B cell (primary cell): ENCODE results near the gene PPEF2. TPM values are rescaled to one million over a fixed set of nuclear protein-coding genes. Genes with fewer than 3 reads are reported as not detected.

Source experiments
- ATAC-seq: fragments of 200-7000 bp; cut with Tn5 transposase; one replicate; pipeline ENCODE4 v1.10.0; 2021; ENCODE audit warnings: low read depth, mild to moderate bottlenecking, moderate number of reproducible peaks, moderate library complexity
- CTCF ChIA-PET: fragments of 350-600 bp; sonication (Branson Sonifier 250); formaldehyde crosslinking; loops from one replicate; lab custom pipeline; 2021; ENCODE audit warnings: antibody characterized with exemption, inconsistent platforms; lab: Charles Lee
- POLR2A ChIA-PET: fragments of 350-600 bp; sonication (Branson Sonifier 250); formaldehyde crosslinking; loops from one replicate; lab custom pipeline; 2021; ENCODE audit warnings: antibody characterized with exemption; lab: Charles Lee
- DNase-seq: peaks from one replicate; pipeline ENCODE4 v3.0.0; 2013
- H2AFZ ChIP-seq: 2 replicates; pipeline ENCODE4 v1.6.1; 2012; ENCODE audit warnings: mild to moderate bottlenecking, low read depth, low read length; ENCODE audit not compliant: insufficient read depth, poor library complexity, severe bottlenecking
- H3K27ac ChIP-seq, 2 donors: 1 replicate in 1 of 2; 2 replicates in 1 of 2; pipeline ENCODE4 v1.5.1; 2012 to 2013; ENCODE audit warnings: low read length in 2 of 2, mild to moderate bottlenecking in 2 of 2, moderate library complexity in 1 of 2
- H3K27me3 ChIP-seq, 4 experiments: fragments of 200-600 bp in 1 of 4; sonication (generic) in 1 of 4; replicated peaks in 1 of 4; 1 replicate in 2 of 4; 2 replicates in 2 of 4; pipeline versions ENCODE4 v1.6.1 to v1.7.0; 2013 to 2016; ENCODE audit warnings: low read length in 3 of 4, mild to moderate bottlenecking in 2 of 4, mixed read lengths in 1 of 4, moderate library complexity in 1 of 4; ENCODE audit not compliant: insufficient read depth in 4 of 4, control insufficient read depth in 3 of 4; ENCODE audit errors: control extremely low read depth in 1 of 4
- H3K36me3 ChIP-seq, 2 experiments: replicated peaks in 1 of 2; 1 replicate in 1 of 2; 2 replicates in 1 of 2; pipeline versions ENCODE4 v1.6.1 to v1.7.1; 2013; ENCODE audit warnings: low read length in 1 of 2; ENCODE audit not compliant: insufficient read depth in 2 of 2, control insufficient read depth in 1 of 2; ENCODE audit errors: control extremely low read depth in 1 of 2, extremely low read depth in 1 of 2
- H3K4me1 ChIP-seq, 2 donors: fragments of 200-600 bp in 1 of 2; sonication (generic) in 1 of 2; 1 replicate in 1 of 2; 2 replicates in 1 of 2; pipeline versions ENCODE4 v1.5.1 to v1.6.1; 2013 to 2017; ENCODE audit warnings: low read length in 2 of 2; ENCODE audit not compliant: control insufficient read depth in 2 of 2, insufficient read depth in 2 of 2
- H3K4me2 ChIP-seq: replicated peaks from 2 replicates; pipeline ENCODE3; 2012; ENCODE audit warnings: mild to moderate bottlenecking, low read depth, low read length; ENCODE audit not compliant: poor library complexity, severe bottlenecking
- H3K4me3 ChIP-seq, 5 experiments: fragments of 200-600 bp in 1 of 5; sonication (generic) in 1 of 5; 1 replicate in 3 of 5; 2 replicates in 2 of 5; pipeline versions ENCODE4 v1.5.1 to v1.7.0; 2011 to 2016; ENCODE audit warnings: low read length in 4 of 5, mild to moderate bottlenecking in 4 of 5, low read depth in 2 of 5, control low read depth in 1 of 5, moderate library complexity in 1 of 5; ENCODE audit not compliant: insufficient read depth in 1 of 5; ENCODE audit errors: control extremely low read depth in 1 of 5, extremely low read depth in 1 of 5
- H3K79me2 ChIP-seq: fragments of 200-600 bp; sonication (generic); one replicate; pipeline ENCODE4 v1.6.0; 2016; ENCODE audit warnings: low read length; ENCODE audit not compliant: control insufficient read depth, insufficient read depth
- H3K9ac ChIP-seq: fragments of 200-600 bp; sonication (generic); 2 replicates; pipeline ENCODE4 v1.6.1; 2017; ENCODE audit warnings: mild to moderate bottlenecking, low read length, moderate library complexity
- H3K9me3 ChIP-seq, 3 donors: one replicate each; pipeline versions ENCODE4 v1.6.1 to v1.7.1; 2013; ENCODE audit warnings: low read length in 2 of 3; ENCODE audit not compliant: control insufficient read depth in 2 of 3, insufficient read depth in 1 of 3; ENCODE audit errors: control extremely low read depth in 1 of 3
- H4K20me1 ChIP-seq: 2 replicates; pipeline ENCODE4 v1.6.0; 2012; ENCODE audit warnings: mild to moderate bottlenecking, low read length; ENCODE audit not compliant: insufficient read depth, control insufficient read depth, poor library complexity, severe bottlenecking
- H3K27ac Mint-ChIP-seq: one replicate; pipeline ENCODE4 v1.8.0; 2021; ENCODE audit warnings: mixed read lengths
- H3K27me3 Mint-ChIP-seq: one replicate; pipeline ENCODE4 v1.8.0; 2021; ENCODE audit warnings: mixed read lengths
- H3K4me1 Mint-ChIP-seq: one replicate; pipeline ENCODE4 v1.8.0; 2021; ENCODE audit warnings: mixed read lengths
- H3K4me3 Mint-ChIP-seq: one replicate; pipeline ENCODE4 v1.8.0; 2021; ENCODE audit warnings: mixed read lengths
- H3K9me3 Mint-ChIP-seq: one replicate; pipeline ENCODE4 v1.8.0; 2022; ENCODE audit warnings: mixed read lengths; ENCODE audit not compliant: insufficient read depth
- CTCF ChIP-seq: fragments of 200-600 bp; IDR thresholded peaks from one replicate; pipeline ENCODE4 v1.8.0; 2022; ENCODE audit warnings: antibody characterized with exemption, mild to moderate bottlenecking
- EZH2 ChIP-seq: IDR thresholded peaks from 2 replicates; pipeline ENCODE4 v1.6.1; 2012; ENCODE audit warnings: borderline replicate concordance, low read depth, mild to moderate bottlenecking, moderate library complexity, low read length; ENCODE audit not compliant: insufficient read depth, poor library complexity, severe bottlenecking
- WGBS: methylation state at CpG from one replicate; pipeline ENCODE4 v1.1.5; 2013; ENCODE audit warnings: missing lambda C conversion rate; ENCODE audit not compliant: insufficient coverage; 5-methylcytosine and 5-hydroxymethylcytosine counted together
- intact Hi-C: fragments of 100-400 bp; cut with micrococcal nuclease; formaldehyde crosslinking; loops from one replicate; pipeline ENCODE4 v1.10.0; 2022
- polyA plus RNA-seq: library from polyadenylated mRNA; depleted of rRNA; stranded (reverse); fragments of >200 nt; gene quantifications from 2 replicates; pipeline ENCODE4 v1.2.3, GENCODE V29; 2012
- total RNA-seq, 2 donors: library from RNA; stranded (reverse); fragments of 120-200 nt in 1 of 2; gene quantifications; 1 replicate in 1 of 2; 2 replicates in 1 of 2; pipeline versions ENCODE4 v1.2.3 to v1.2.4, GENCODE V29; 2013 to 2022

Gene PPEF2
- total and polyA plus RNA-seq, 2 donors (not counting 1 experiment from before 2014, with no cell fraction given), result 0.07 to 0.10 TPM

DNA sequence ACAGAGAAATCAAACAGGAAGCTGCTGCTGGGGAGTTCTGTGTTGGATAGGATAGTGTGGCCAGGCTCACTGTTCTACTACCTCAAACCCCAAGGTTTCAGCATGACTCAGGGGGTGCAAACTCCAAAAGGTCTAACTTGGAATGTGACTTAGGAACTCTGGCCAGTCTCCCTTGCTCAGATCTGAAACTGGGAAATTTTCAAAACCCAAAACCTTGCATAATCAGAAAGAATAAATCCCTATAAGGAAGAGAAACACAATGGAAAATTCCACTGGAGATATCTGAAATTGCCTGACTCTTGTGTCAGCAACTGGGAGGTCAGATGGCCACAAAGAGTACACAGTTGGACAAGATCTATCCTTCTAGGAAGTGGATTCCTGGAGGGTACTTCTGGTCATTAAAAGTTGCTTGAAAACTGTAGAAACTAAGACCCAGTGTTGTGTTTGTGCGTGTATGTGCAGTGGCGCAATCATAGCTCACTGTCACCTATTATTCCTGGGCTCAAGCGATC, 58.0 kb downstream of the PPEF2 start:
- 100% methylated on average over 3 of the region's 3 CpGs for WGBS
- no peak overlapping the region for H3K4me3 ChIP-seq
- H3K27me3 ChIP-seq, result peaks cover 0 to 3% (median 0%) of the 10 kb centered on the region in 4 experiments
- H4K20me1 ChIP-seq, result no peaks in the 10 kb centered on the region
- no peaks in the 10 kb centered on the region for H3K79me2 ChIP-seq
- intact Hi-C loops, result loop anchor here (10.0 kb wide), 1 partner anchor 969 kb away; no protein-coding TSS in a partner anchor
- H3K9ac ChIP-seq, result no peak overlapping the region
- no peak overlapping the region for H3K4me2 ChIP-seq
- ATAC-seq, result no peak
- CTCF ChIA-PET, result no interaction called here
- TF ChIP-seq EZH2, result no peak
- no peak for TF ChIP-seq CTCF
- H3K27ac ChIP-seq, result no peak overlapping the region
- H3K27ac Mint-ChIP-seq, result no peak overlapping the region
- no peaks in the 10 kb centered on the region for H3K9me3 Mint-ChIP-seq
- no peaks in the 10 kb centered on the region for H3K4me1 ChIP-seq
- no peak overlapping the region for H3K4me3 Mint-ChIP-seq
- no peak overlapping the region for H2AFZ ChIP-seq
- no peaks in the 10 kb centered on the region for H3K36me3 ChIP-seq
- no peaks in the 10 kb centered on the region for H3K9me3 ChIP-seq
- DNase-seq, result no peak
- POLR2A ChIA-PET, result no interaction called here
- peaks cover 3% of the 10 kb centered on the region for H3K27me3 Mint-ChIP-seq
- peaks cover 6% of the 10 kb centered on the region for H3K4me1 Mint-ChIP-seq

- Mint-ChIP-seq H3K9me3 (no peaks in the 10 kb centered on the region), H3K27me3 (peaks cover 3% of the 10 kb centered on the region), H3K27ac (no peak overlapping the region), H3K4me3 (no peak overlapping the region), H3K4me1 (peaks cover 6% of the 10 kb centered on the region)
- H3K4me3 ChIP-seq, result no peak overlapping the region
- no peaks in the 10 kb centered on the region for H3K27me3 ChIP-seq
- H3K4me2 ChIP-seq, result no peak overlapping the region
- intact Hi-C loops, result loop anchor here (10.0 kb wide), 1 partner anchor 969 kb away; no protein-coding TSS in a partner anchor
- no peaks in the 10 kb centered on the region for H4K20me1 ChIP-seq
- no peak for TF ChIP-seq CTCF
- no peak for TF ChIP-seq EZH2
- no peak overlapping the region for H3K9ac ChIP-seq
- no peak for DNase-seq
- H3K36me3 ChIP-seq, result no peaks in the 10 kb centered on the region
- H3K27ac ChIP-seq, result no peak overlapping the region
- no peak overlapping the region for H2AFZ ChIP-seq
- H3K9me3 ChIP-seq, result no peaks in the 10 kb centered on the region
- no peak for ATAC-seq
- ChIA-PET CTCF (no interaction called here), POLR2A (no interaction called here)
- no peaks in the 10 kb centered on the region for H3K4me1 ChIP-seq
- no peaks in the 10 kb centered on the region for H3K79me2 ChIP-seq
- WGBS, result 94% methylated on average over 4 of the region's 4 CpGs
Observed at GRCh38 chr4:75843596-75843995, 58.7 kb downstream of the PPEF2 start.
